ELF-1 (cell line): ENCODE data around the gene SP7.
"Not testable (repeated sequence)": the region's sequence is repeated elsewhere in the genome, so short reads cannot be mapped to it uniquely, and the experiment has no call there.

ENCODE experiments used
- DNase-seq: peaks from one replicate; pipeline ENCODE4 v3.0.0-alpha.2; 2016; ENCODE audit warnings: low read depth, low spot score

SP7 gene

DNA sequence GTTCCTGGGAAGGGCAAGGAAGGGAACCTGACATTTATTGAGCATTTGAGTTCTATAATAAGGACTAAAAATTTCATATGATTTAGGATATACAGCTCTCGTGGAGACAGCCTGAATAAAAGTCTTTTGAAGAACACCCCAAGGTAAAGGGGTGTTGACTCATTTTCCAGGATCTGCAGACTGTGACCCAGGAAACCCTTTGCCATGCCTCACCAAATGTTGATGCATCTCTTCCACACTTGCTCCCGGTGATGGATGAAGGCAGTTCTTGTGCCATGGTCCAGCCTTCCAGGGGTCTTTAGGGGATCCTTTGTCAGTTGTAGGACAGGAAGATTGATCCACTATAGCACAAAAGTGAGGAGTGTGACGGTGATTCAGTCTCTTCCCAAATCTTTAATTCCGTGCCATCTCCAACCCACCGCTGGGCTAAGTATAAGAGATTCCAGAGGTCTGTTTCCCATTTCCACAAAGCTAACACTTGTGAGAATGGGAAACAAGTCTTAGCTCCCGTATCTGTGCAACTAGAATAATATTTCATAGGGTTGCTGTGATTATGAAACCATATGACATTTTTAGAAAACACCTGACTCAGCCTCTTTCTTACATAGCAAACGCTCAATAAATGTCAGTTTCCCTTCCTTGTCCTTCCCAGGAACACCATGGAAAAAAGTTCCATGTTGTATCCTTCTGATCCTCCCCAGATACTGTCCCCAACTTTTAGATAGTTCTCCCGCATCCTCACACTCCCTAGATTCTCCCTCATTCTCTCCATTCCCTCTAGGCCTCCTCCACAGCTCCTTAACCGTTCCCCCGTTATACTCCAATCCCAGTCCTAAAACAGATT is 15.6 kb downstream of the SP7 start:
- DNase-seq: no peak

DNA sequence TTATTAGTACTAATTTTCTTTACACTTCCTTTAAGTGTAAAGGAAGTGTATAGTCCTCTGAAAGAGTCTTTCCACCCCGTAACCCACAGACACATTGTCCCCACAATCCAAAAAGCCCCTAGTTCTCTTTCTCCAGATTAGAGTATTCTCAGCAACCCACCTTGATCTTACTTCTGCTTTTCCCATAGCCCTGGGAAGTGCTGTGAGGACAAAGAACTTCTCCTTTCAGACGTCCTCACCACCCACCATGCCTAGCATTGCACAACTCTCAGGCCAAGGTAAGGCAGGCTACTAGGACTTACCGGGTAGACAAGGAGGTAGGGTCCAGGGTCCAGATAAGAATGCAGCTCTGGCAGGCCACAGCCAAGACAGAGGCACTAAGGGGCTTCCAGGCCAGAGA is 22.2 kb downstream of the SP7 start:
- no peak for DNase-seq

GRCh38 chr12:53308276-53308675 is 27.9 kb downstream of the SP7 start:
- DNase-seq: no peak

DNA sequence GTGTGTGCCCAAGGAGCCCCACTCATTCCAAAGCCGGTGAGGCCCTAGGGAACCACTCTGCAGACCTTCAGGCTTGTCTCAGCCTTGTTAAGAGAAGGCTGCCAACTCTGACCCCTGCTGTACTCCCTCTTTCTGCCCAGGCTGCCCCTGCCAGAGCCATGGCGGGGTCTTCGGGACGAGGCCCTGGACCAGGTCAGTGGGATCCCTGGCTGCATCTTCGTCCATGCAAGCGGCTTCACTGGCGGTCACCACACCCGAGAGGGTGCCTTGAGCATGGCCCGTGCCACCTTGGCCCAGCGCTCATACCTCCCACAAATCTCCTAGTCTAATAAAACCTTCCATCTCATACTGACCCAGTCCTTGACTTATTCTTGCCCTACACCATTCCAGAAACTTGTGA is 29.3 kb downstream of the SP7 start:
- DNase-seq: no peak

- no peak for DNase-seq
These were observed 33.3 kb downstream of the SP7 start for GRCh38 chr12:53302903-53303302.

DNA sequence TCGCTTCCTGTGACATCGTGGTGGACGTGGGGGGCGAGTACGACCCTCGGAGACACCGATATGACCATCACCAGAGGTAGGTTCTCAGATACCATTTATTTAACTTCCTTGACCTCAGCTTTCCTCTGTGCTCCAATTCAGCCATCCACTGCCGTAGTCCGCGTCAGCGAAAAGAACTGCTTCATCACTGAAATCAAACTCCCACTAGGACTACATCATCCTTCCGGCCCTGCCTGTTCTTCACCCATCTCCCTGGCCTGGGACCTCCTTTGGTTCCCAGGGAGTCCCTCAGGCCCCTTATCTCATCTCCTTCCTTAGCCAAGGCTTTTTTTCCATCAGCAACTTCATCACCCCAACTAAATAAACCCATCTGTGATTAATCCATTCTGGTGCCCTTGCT is 36.0 kb downstream of the SP7 start:
- DNase-seq: peak; percentile 13

- DNase-seq: peak; percentile 96
These were observed 36.5 kb downstream of the SP7 start, which contains the start of gene MYG1 for GRCh38 chr12:53299454-53300180. MYG1 (plus strand) TSS chr12:53299695; CDS start chr12:53299738, 43 bp downstream.

- DNase-seq: no peak
These were observed 37.1 kb downstream of the SP7 start for GRCh38 chr12:53299101-53299453.

- no peak for DNase-seq
These were observed 38.0 kb downstream of the SP7 start for GRCh38 chr12:53298164-53298563.

DNA sequence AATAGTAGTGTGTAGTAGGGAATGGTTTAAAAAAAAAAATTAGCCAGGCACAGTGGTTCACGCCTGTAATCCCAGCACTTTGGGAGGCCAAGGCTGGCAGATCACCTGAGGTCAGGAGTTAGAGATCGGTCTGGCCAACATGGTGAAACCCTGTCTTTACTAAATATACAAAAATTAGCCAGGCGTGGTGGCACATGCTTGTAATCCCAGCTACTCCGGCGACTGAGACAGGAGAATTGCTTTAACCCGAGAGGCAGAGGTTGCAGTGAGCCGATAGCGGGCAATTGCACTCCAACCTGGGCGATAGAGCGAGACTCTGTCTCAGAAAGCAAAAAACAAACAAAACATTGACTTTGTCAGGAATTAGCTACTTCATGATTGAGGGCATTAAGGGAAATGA is 39.0 kb downstream of the SP7 start:
- DNase-seq: not testable (repeated sequence)

DNA sequence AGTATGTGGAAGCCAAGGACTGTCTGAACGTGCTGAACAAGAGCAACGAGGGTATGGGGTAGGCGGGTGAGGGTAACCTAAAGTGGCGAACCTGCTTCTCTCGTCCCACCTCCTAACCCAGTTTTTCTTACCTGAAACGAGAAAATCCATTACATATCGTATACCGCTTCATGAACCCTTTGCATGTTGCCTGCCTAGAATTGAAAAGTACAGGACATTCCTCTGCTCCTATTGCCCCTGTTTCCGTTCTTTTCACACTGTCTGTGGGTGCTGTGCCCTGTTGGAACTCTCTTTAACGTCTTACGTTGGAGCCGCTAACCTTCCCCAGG is 40.3 kb downstream of the SP7 start:
- no peak for DNase-seq

- peak; percentile 83 for DNase-seq
These were observed 40.9 kb downstream of the SP7 start, which contains the start of gene PFDN5 for GRCh38 chr12:53295070-53295890. PFDN5 (plus strand) TSS chr12:53295542; CDS start chr12:53295568, 26 bp downstream.

GRCh38 chr12:53292426-53292825 is 43.7 kb downstream of the SP7 start:
- DNase-seq: no peak

GRCh38 chr12:53290661-53291060 is 45.5 kb downstream of the SP7 start:
- no peak for DNase-seq

DNA sequence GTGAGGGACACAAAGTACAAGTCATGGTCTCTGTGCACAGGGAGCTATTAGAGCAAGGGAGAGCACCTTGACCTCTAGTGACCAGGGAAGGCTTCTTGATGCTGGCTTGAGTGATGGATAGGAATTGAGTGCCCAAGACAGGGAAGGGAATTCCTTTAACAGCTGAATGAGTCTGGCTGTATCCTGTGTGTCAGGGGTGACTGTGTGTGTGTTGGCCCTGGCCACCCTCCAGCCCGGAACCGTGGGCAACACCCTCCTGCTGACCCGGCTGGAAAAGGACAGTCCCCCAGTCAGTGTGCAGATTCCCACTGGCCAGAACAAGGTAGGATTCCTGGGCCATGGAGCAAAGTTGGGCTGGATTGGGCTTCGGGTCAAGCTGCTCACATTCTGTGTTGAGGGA is 46.3 kb downstream of the SP7 start:
- no peak for DNase-seq

- no peak for DNase-seq
These were observed 47.8 kb downstream of the SP7 start for GRCh38 chr12:53288322-53288721.

- peak; percentile 80 for DNase-seq
These were observed 48.4 kb downstream of the SP7 start for GRCh38 chr12:53287741-53288216.

DNA sequence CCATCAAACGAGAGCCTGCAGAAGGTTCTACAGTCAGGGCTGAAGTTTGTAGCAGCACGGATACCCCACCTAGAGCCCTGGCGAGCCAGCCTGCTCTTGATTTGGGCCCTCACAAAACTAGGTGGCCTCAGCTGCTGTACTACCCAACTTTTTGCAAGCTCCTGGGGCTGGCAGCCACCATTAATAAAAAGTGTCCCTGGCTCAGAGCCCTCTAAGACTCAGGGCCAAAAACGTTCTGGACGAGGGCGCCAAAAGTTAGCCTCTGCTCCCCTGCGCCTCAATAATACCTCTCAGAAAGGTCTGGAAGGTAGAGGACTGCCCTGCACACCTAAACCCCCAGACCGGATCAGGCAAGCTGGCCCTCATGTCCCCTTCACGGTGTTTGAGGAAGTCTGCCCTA is 49.7 kb downstream of the SP7 start:
- no peak for DNase-seq

DNA sequence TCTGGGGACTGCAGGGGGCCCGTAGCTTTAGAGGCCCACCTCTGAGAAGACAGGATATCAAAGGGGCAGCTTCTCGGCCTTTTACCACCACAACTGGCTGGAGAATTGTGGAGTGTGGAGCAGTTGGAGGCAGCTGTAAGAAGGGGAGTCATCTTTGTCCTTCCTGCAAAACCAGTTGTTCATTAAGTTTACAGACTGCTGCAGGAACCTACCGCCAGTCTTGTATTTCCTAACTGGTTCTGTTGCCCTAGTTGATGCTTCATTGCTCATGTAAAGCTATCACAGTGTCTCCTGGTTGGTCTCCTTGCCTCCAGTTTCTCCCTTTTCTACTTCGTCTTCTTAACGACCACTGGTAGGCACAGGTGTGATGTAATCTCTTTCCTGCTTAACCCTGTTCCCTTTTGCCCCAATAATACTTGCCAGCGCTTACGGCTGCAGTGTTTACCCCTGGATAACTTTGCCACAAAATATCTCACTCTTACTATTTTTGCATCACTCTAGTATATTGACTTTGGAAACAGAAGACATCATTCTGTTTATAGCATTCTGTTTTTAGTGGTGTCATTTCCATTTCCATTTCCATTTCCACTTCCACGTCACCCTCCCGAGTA is 56.2 kb downstream of the SP7 start:
- DNase-seq: no peak

DNA sequence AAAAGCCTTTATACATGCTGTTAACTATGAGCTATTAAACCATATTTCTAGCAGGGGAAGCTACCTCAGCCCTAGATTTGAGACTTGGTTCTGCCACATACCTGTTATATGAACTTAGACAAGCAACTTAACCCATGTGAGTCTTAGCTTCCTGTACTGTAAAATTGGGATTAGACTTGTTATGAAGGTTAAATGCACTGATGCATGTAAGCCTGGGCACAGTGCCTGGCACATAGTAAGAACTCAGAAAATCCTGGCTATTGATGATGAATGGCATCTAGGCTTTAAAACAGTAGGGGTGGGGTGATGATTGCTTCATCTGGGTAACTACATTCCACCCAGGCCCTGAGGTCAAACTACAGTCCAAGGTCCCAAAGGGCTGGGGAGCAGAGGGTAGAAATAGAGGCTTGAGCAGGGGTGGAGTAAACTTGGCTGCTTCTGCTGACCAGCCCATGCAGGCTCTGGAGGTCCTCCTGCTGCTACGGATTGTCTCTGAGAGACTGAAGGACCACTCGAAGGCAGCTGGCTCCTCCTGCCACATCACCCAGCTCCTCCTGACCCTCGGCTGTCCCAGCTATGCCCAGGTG is 56.8 kb downstream of the SP7 start:
- no peak for DNase-seq

DNA sequence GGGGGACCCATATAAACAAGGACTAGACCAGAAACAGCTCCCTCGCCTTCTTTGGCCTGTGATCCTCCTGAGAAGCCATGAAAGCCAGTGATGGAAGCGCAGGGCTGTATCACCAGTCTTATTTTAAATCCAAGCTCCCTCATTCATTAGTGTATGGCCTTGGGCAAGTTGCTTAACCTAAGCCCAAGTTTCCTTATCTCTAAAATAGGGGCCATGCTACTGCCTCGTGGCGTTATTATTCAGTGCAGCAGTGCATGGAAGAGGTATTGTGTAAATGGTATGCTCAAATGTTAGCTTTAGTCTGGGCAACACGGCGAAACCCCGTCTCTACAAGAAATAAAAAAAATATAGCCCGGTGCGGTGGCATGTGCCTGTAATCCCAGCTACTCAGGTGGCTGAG is 58.2 kb downstream of the SP7 start:
- no peak for DNase-seq
